H1 (cell line): Measurements from ENCODE around the gene UPP1. TPM values are rescaled to one million over a fixed set of nuclear protein-coding genes. Genes with fewer than 3 reads are reported as not detected.

Experiments
- CTCF ChIA-PET: fragments of 300-600 bp; sonication (Branson Sonifier 250); formaldehyde crosslinking; loops from one replicate; lab custom pipeline; 2021; ENCODE audit not compliant: partially characterized antibody; lab: Charles Lee
- POLR2A ChIA-PET: fragments of 300-600 bp; sonication (Branson Sonifier 250); formaldehyde crosslinking; loops from one replicate; lab custom pipeline; 2021; ENCODE audit warnings: inconsistent platforms; ENCODE audit not compliant: partially characterized antibody; lab: Charles Lee
- DNase-seq, 2 experiments: peaks; one replicate each; pipeline versions ENCODE4 v3.0.0 to v3.0.0-alpha.2; 2010 to 2022; ENCODE audit warnings: low spot score in 2 of 2, low read depth in 1 of 2, mixed read lengths in 1 of 2
- FAIRE-seq: peaks from 2 replicates; lab custom pipeline; 2011; peaks lifted over from hg19 to GRCh38; lab: Jason Lieb, UNC
- H2AFZ ChIP-seq: 2 replicates; pipeline ENCODE4 v1.8.1; 2012; ENCODE audit warnings: low read length, inconsistent platforms
- H2AK5ac ChIP-seq: 2 replicates; pipeline ENCODE4 v1.6.1; 2013; ENCODE audit warnings: low read depth, low read length
- H2BK120ac ChIP-seq: replicated peaks from 2 replicates; pipeline ENCODE3; 2013; ENCODE audit warnings: low read depth, low read length, inconsistent platforms
- H2BK12ac ChIP-seq: 2 replicates; pipeline ENCODE4 v1.6.1; 2013; ENCODE audit warnings: low read depth, low read length
- H2BK15ac ChIP-seq: 2 replicates; pipeline ENCODE4 v1.6.1; 2013; ENCODE audit warnings: low read length
- H2BK20ac ChIP-seq: 2 replicates; pipeline ENCODE4 v1.6.1; 2013; ENCODE audit warnings: low read length
- H2BK5ac ChIP-seq: 2 replicates; pipeline ENCODE4 v1.6.1; 2013; ENCODE audit warnings: low read depth, low read length
- H3K14ac ChIP-seq: 2 replicates; pipeline ENCODE4 v1.6.1; 2013; ENCODE audit warnings: inconsistent platforms; ENCODE audit not compliant: insufficient read length
- H3K18ac ChIP-seq: 2 replicates; pipeline ENCODE4 v1.6.1; 2013; ENCODE audit warnings: low read length; ENCODE audit errors: extremely low read depth
- H3K23ac ChIP-seq: 2 replicates; pipeline ENCODE4 v1.6.1; 2013; ENCODE audit warnings: inconsistent platforms; ENCODE audit not compliant: insufficient read length
- H3K23me2 ChIP-seq: 2 replicates; pipeline ENCODE4 v1.6.1; 2013; ENCODE audit warnings: low read depth, low read length
- H3K27ac ChIP-seq: 2 replicates; pipeline ENCODE4 v1.6.1; 2011; ENCODE audit warnings: low read depth, low read length, inconsistent platforms
- H3K27me3 ChIP-seq, 4 experiments: replicated peaks in 1 of 4; 1 replicate in 1 of 4; 2 replicates in 3 of 4; pipeline versions ENCODE4 v1.6.1 to v1.8.1; 2011 to 2013; ENCODE audit warnings: low read length in 3 of 4, mild to moderate bottlenecking in 3 of 4, inconsistent platforms in 2 of 4, mixed read lengths in 2 of 4, moderate library complexity in 1 of 4; ENCODE audit not compliant: control insufficient read depth in 3 of 4, insufficient read depth in 3 of 4; ENCODE audit errors: extremely low read depth in 1 of 4
- H3K36me3 ChIP-seq, 4 experiments: 2 replicates each; pipeline versions ENCODE4 v1.6.1 to v1.8.1; 2011 to 2013; ENCODE audit warnings: mild to moderate bottlenecking in 4 of 4, low read length in 3 of 4, moderate library complexity in 2 of 4, control low read depth in 1 of 4, inconsistent platforms in 1 of 4; ENCODE audit not compliant: insufficient read depth in 4 of 4, control insufficient read depth in 2 of 4
- H3K4ac ChIP-seq: replicated peaks from 2 replicates; pipeline ENCODE3; 2013; ENCODE audit warnings: low read length, low read depth, mixed read lengths, inconsistent platforms; ENCODE audit not compliant: insufficient read length
- H3K4me1 ChIP-seq, 4 experiments: replicated peaks in 1 of 4; 1 replicate in 1 of 4; 2 replicates in 3 of 4; pipeline versions ENCODE4 v1.6.1 to v1.8.1; 2011 to 2013; ENCODE audit warnings: low read length in 3 of 4, inconsistent platforms in 2 of 4, mixed read lengths in 1 of 4; ENCODE audit not compliant: insufficient read depth in 4 of 4, control insufficient read depth in 3 of 4
- H3K4me2 ChIP-seq, 2 experiments: 2 replicates each; pipeline versions ENCODE4 v1.6.1 to v1.8.1; 2011 to 2013; ENCODE audit warnings: low read depth in 2 of 2, low read length in 2 of 2, control low read depth in 1 of 2, inconsistent platforms in 1 of 2, mild to moderate bottlenecking in 1 of 2; ENCODE audit not compliant: insufficient read depth in 1 of 2
- H3K4me3 ChIP-seq, 4 experiments: fragments of 200-600, 300-600 bp in 1 of 4; sonication (generic), shearing (Covaris generic), sonication (Bioruptor Twin) in 1 of 4; 2 replicates each; pipeline versions ENCODE4 v1.5.1 to v1.8.1; 2011 to 2016; ENCODE audit warnings: low read length in 4 of 4, low read depth in 3 of 4, control low read depth in 2 of 4, inconsistent platforms in 2 of 4, mild to moderate bottlenecking in 2 of 4, mixed read lengths in 1 of 4, moderate library complexity in 1 of 4; ENCODE audit not compliant: insufficient read depth in 2 of 4; ENCODE audit errors: extremely low read depth in 1 of 4
- H3K56ac ChIP-seq: replicated peaks from 2 replicates; pipeline ENCODE3; 2013; ENCODE audit warnings: low read depth, mild to moderate bottlenecking, mixed read lengths, low read length, inconsistent platforms; ENCODE audit not compliant: insufficient read length
- H3K79me1 ChIP-seq: 2 replicates; pipeline ENCODE4 v1.6.1; 2013; ENCODE audit warnings: low read depth, low read length, control low read depth
- H3K79me2 ChIP-seq, 2 experiments: 2 replicates each; pipeline versions ENCODE4 v1.6.1 to v1.8.1; 2012 to 2013; ENCODE audit warnings: low read length in 2 of 2, mild to moderate bottlenecking in 2 of 2, inconsistent platforms in 1 of 2; ENCODE audit not compliant: insufficient read depth in 2 of 2, control insufficient read depth in 1 of 2
- H3K9ac ChIP-seq, 4 experiments: replicated peaks in 1 of 4; 1 replicate in 1 of 4; 2 replicates in 3 of 4; pipeline versions ENCODE4 v1.6.1 to v1.8.1; 2011 to 2013; ENCODE audit warnings: low read depth in 3 of 4, low read length in 3 of 4, control low read depth in 2 of 4, mild to moderate bottlenecking in 2 of 4, moderate library complexity in 2 of 4, inconsistent platforms in 1 of 4; ENCODE audit errors: extremely low read depth in 1 of 4
- H3K9me3 ChIP-seq, 2 experiments: 2 replicates each; pipeline versions ENCODE4 v1.6.1 to v1.8.1; 2012 to 2013; ENCODE audit warnings: mild to moderate bottlenecking in 2 of 2, moderate library complexity in 2 of 2, control low read depth in 1 of 2, inconsistent platforms in 1 of 2, low read depth in 1 of 2, low read length in 1 of 2, mixed read lengths in 1 of 2; ENCODE audit not compliant: insufficient read depth in 2 of 2
- H4K20me1 ChIP-seq, 2 experiments: replicated peaks in 1 of 2; 2 replicates each; pipeline versions ENCODE3 to v1.8.1; 2011 to 2013; ENCODE audit warnings: inconsistent platforms in 2 of 2, low read length in 2 of 2, mild to moderate bottlenecking in 1 of 2; ENCODE audit not compliant: insufficient read depth in 2 of 2, control insufficient read depth in 1 of 2
- H4K5ac ChIP-seq: 2 replicates; pipeline ENCODE4 v1.6.1; 2013; ENCODE audit warnings: low read length, low read depth, mixed read lengths, inconsistent platforms; ENCODE audit not compliant: insufficient read length
- H4K8ac ChIP-seq: 2 replicates; pipeline ENCODE4 v1.8.0; 2013; ENCODE audit warnings: mild to moderate bottlenecking, moderate library complexity, low read length, inconsistent platforms; ENCODE audit not compliant: insufficient read depth; ENCODE audit errors: extremely low read depth
- H4K91ac ChIP-seq: replicated peaks from 2 replicates; pipeline ENCODE3; 2013; ENCODE audit warnings: low read length, mixed read lengths, inconsistent platforms; ENCODE audit not compliant: insufficient read length
- BCL11A ChIP-seq, 2 experiments: IDR thresholded peaks; one replicate each; pipeline ENCODE4 v1.6.1; 2011; ENCODE audit warnings: low read depth in 2 of 2, low read length in 2 of 2, mild to moderate bottlenecking in 2 of 2
- CBX5 ChIP-seq: fragments of 300-800, 300-1000 bp; sonication (generic); IDR thresholded peaks from 2 replicates; pipeline ENCODE4 v1.7.1; 2016; ENCODE audit warnings: antibody characterized with exemption, low read length, low read depth
- KDM5A ChIP-seq: fragments of 200-600 bp; IDR thresholded peaks from 2 replicates; pipeline ENCODE4 v1.7.1; 2012; ENCODE audit warnings: mild to moderate bottlenecking, low read length, inconsistent platforms, mixed read lengths
- POLR2A ChIP-seq, 2 experiments: IDR thresholded peaks; 1 replicate in 1 of 2; 2 replicates in 1 of 2; pipeline ENCODE4 v1.6.1; 2011; ENCODE audit warnings: low read depth in 2 of 2, low read length in 2 of 2, mild to moderate bottlenecking in 2 of 2; ENCODE audit errors: control extremely low read depth in 1 of 2
- POLR2AphosphoS5 ChIP-seq: IDR thresholded peaks from 2 replicates; pipeline ENCODE4 v1.6.1; 2011; ENCODE audit warnings: low read depth, low read length
- POU5F1 ChIP-seq: IDR thresholded peaks from 2 replicates; pipeline ENCODE4 v1.6.1; 2011; ENCODE audit warnings: low read depth, mild to moderate bottlenecking, low read length, moderate library complexity
- SIN3A ChIP-seq, 2 experiments: IDR thresholded peaks in 1 of 2; conservative IDR thresholded peaks in 1 of 2; 2 replicates each; pipeline ENCODE4 v1.6.1; 2011 to 2012; ENCODE audit warnings: low read length in 2 of 2, improper control_type of control experiment in 1 of 2, low read depth in 1 of 2, mild to moderate bottlenecking in 1 of 2
- SIX5 ChIP-seq: IDR thresholded peaks from 2 replicates; pipeline ENCODE4 v1.6.1; 2011; ENCODE audit warnings: mild to moderate bottlenecking, low read depth, low read length
- SP1 ChIP-seq: IDR thresholded peaks from 2 replicates; pipeline ENCODE4 v1.6.1; 2011; ENCODE audit warnings: low read depth, low read length
- TEAD4 ChIP-seq: IDR thresholded peaks from 2 replicates; pipeline ENCODE4 v1.6.1; 2012; ENCODE audit warnings: low read depth, low read length, inconsistent platforms, mixed read lengths
- ZNF274 ChIP-seq: IDR thresholded peaks from 2 replicates; pipeline ENCODE4 v1.7.0; 2012; ENCODE audit warnings: low read length, borderline replicate concordance; ENCODE audit errors: extremely low read depth
- WGBS, 2 experiments: shearing (Covaris generic) in 1 of 2; methylation state at CpG; one replicate each; pipeline versions ENCODE4 v1.1.6 to v1.1.7; 2013 to 2015; ENCODE audit warnings: low lambda C conversion rate in 2 of 2, mixed read lengths in 2 of 2, inconsistent platforms in 1 of 2, low coverage in 1 of 2, missing lambda C conversion rate in 1 of 2; ENCODE audit not compliant: insufficient replicate concordance in 2 of 2, insufficient coverage in 1 of 2, insufficient read length in 1 of 2; ENCODE audit errors: extremely low coverage in 1 of 2, missing lambda C conversion rate in 1 of 2; 5-methylcytosine and 5-hydroxymethylcytosine counted together
- polyA plus RNA-seq, 7 experiments: library from polyadenylated mRNA; depleted of rRNA in 3 of 7; stranded (reverse) in 5 of 7; unstranded in 2 of 7; fragments of >200 nt in 5 of 7; fragments of 200-250 nt in 2 of 7; gene quantifications; 1 replicate in 5 of 7; 2 replicates in 1 of 7; 4 replicates in 1 of 7; pipeline versions ENCODE4 v1.2.1 to v1.2.3, GENCODE V29; 2011 to 2013; ENCODE audit warnings: missing spikeins in 2 of 7, mixed read lengths in 2 of 7
- total RNA-seq: library from RNA; stranded (reverse); fragmentation: NEBNext Ultra II Directional; extraction: Animal tissue kit (Norgen Biotek cat#: 25700); gene quantifications from 2 replicates; pipeline ENCODE4 v1.2.1, GENCODE V29; 2021

The UPP1 gene
- total and polyA plus RNA-seq, 2 of the 8 experiments (the other 6 are each of a cell fraction or from before 2014, with no cell fraction given): 40.7 to 46.2 TPM

DNA sequence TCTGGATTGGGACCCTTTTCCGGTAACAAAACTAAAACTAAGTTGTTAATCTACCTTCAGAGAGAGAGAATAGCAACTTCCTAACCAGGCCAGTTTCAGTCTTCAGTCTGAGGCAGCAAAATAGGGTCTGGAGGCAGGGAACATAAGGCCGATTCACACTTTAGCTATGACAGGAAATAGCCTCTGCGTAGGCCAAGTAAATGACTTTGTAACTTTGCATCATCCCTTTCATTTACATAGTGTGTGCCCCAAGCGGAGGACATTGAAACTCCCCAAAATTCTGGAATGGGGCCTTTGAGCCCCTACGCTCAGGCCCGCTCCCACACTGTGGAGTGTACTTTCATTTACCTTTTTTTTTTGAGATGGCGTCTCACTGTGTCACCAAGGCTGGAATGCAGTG is 1.7 kb upstream of the UPP1 start:
- H3K23ac ChIP-seq: no peak overlapping the region
- ChIA-PET POLR2A (interaction anchor here (0.9 to 5.1 kb wide), 9 partner anchors 9 to 118 kb away, joined by 3 to 36 read pairs (median 4); no protein-coding TSS in a partner anchor), CTCF (interaction anchor here (1.6 to 4.5 kb wide), 3 partner anchors 15 to 88 kb away, joined by 4 to 16 read pairs (median 12); no protein-coding TSS in a partner anchor)
- no peaks in the 10 kb centered on the region for H4K20me1 ChIP-seq
- H2AFZ ChIP-seq: no peak overlapping the region
- peak overlapping the region; percentile 13; the same call in 1 of the 2 replicates for H2BK20ac ChIP-seq
- no peak for TF ChIP-seq TEAD4
- TF ChIP-seq POLR2AphosphoS5: no peak
- TF ChIP-seq CBX5: no peak
- no peak for TF ChIP-seq POU5F1
- TF ChIP-seq BCL11A (IDR thresholded peaks at IDR 0.05; ENCODE audit: low read depth in 2 of 2, low read length in 2 of 2): no peak
- TF ChIP-seq POLR2A (IDR thresholded peaks at IDR 0.05; ENCODE audit: control extremely low read depth in 1 of 2, low read depth in 2 of 2, low read length in 2 of 2): no peak
- TF ChIP-seq KDM5A: no peak
- TF ChIP-seq SIX5: no peak
- no peak for TF ChIP-seq SP1
- no peak for TF ChIP-seq SIN3A (conservative IDR thresholded peaks at IDR 0.05 in 1 of 2, IDR thresholded peaks at IDR 0.05 in 1 of 2; ENCODE audit: low read depth in 1 of 2, low read length in 2 of 2)
- TF ChIP-seq ZNF274: no peak
- H3K4ac ChIP-seq: no peak overlapping the region
- H3K4me1 ChIP-seq: peaks cover 5 to 11% (median 7%) of the 10 kb centered on the region in 4 experiments
- H3K23me2 ChIP-seq: peaks cover 7% of the 10 kb centered on the region; the same call in 1 of the 2 replicates
- H3K79me1 ChIP-seq: 0 out of 2 replicates have a peak, but pooled peaks cover 2% of the 10 kb centered on the region
- H3K79me2 ChIP-seq: peaks cover 0 to 6% of the 10 kb centered on the region in 2 experiments; a peak in 1 of 4 replicates
- FAIRE-seq (no peak), DNase-seq (no peak)
- no peak overlapping the region for H3K4me3 ChIP-seq
- H4K5ac ChIP-seq: no peak overlapping the region
- H3K9ac ChIP-seq: no peak overlapping the region
- no peak overlapping the region for H3K56ac ChIP-seq
- no peak overlapping the region for H4K91ac ChIP-seq
- peak overlapping the region in 1 of 2 experiments; percentile 92; a peak in 1 of 4 replicates for H3K4me2 ChIP-seq
- H3K9me3 ChIP-seq: no peaks in the 10 kb centered on the region; a peak in 1 of 4 replicates
- H3K27me3 ChIP-seq: no peaks in the 10 kb centered on the region
- no peak overlapping the region for H2BK120ac ChIP-seq
- peak overlapping the region; percentile 77 for H2BK12ac ChIP-seq
- no peak overlapping the region; the same call in 1 of the 2 replicates for H3K27ac ChIP-seq
- H2AK5ac ChIP-seq: peak overlapping the region; percentile 7; the same call in 1 of the 2 replicates
- H3K36me3 ChIP-seq: peaks cover 0 to 12% (median 3%) of the 10 kb centered on the region in 4 experiments; a peak in 2 of 8 replicates
- H3K18ac ChIP-seq: no peak overlapping the region
- no peak overlapping the region for H2BK15ac ChIP-seq
- 82% methylated on average over 7 of the region's 7 CpGs; no CpG with 5 or more reads in 1 of the 2 experiments for WGBS, 2 experiments
- H3K14ac ChIP-seq: no peak overlapping the region
- peak overlapping the region; percentile 22; the same call in 1 of the 2 replicates for H4K8ac ChIP-seq
- H2BK5ac ChIP-seq: peak overlapping the region; percentile 92; the same call in 1 of the 2 replicates
